GM18868 (cell line): Measurements from ENCODE around the gene PCMTD2.
"Not testable (repeated sequence)": the region's sequence is repeated elsewhere in the genome, so short reads cannot be mapped to it uniquely, and the experiment has no call there.

Source experiments
- ATAC-seq: cut with Tn5 transposase; IDR thresholded peaks from one replicate; pipeline ENCODE4 v1.9.1; 2021; ENCODE audit warnings: mild to moderate bottlenecking, moderate library complexity; ENCODE audit not compliant: unreplicated experiment

The PCMTD2 gene

GRCh38 chr20:64223526-64224067 is 32.0 kb upstream of the PCMTD2 start:
- ATAC-seq = no peak

GRCh38 chr20:64224351-64225170 is 31.0 kb upstream of the PCMTD2 start:
- ATAC-seq = no peak

- ATAC-seq = no peak
Measured at GRCh38 chr20:64225171-64225595, 30.4 kb upstream of the PCMTD2 start.

GRCh38 chr20:64225828-64226598 is 29.5 kb upstream of the PCMTD2 start:
- no peak for ATAC-seq

GRCh38 chr20:64226686-64227580 is 28.6 kb upstream of the PCMTD2 start:
- ATAC-seq = no peak

- no peak for ATAC-seq
Measured at GRCh38 chr20:64228086-64228653, 27.4 kb upstream of the PCMTD2 start.

GRCh38 chr20:64228751-64229506 is 26.6 kb upstream of the PCMTD2 start:
- ATAC-seq = no peak

GRCh38 chr20:64229507-64230061 is 26.0 kb upstream of the PCMTD2 start:
- no peak for ATAC-seq

GRCh38 chr20:64230461-64231145 is 24.9 kb upstream of the PCMTD2 start:
- ATAC-seq = no peak

GRCh38 chr20:64231621-64232550 is 23.7 kb upstream of the PCMTD2 start:
- no peak for ATAC-seq

GRCh38 chr20:64232794-64233193 is 22.8 kb upstream of the PCMTD2 start:
- no peak for ATAC-seq

- no peak for ATAC-seq
Measured at GRCh38 chr20:64233725-64234124, 21.8 kb upstream of the PCMTD2 start.

GRCh38 chr20:64234291-64234791 is 21.2 kb upstream of the PCMTD2 start:
- ATAC-seq = no peak

- ATAC-seq = not testable (repeated sequence)
Measured at GRCh38 chr20:64234921-64235565, 20.5 kb upstream of the PCMTD2 start.

GRCh38 chr20:64236137-64237088 is 19.1 kb upstream of the PCMTD2 start:
- ATAC-seq = no peak

GRCh38 chr20:64237316-64237715 is 18.2 kb upstream of the PCMTD2 start:
- no peak for ATAC-seq
